CD4-positive, alpha-beta T cell treated with Interleukin-15 for 4 hours (primary cell): ENCODE results near the gene MRPL27.
"Not testable (repeated sequence)": the region's sequence is repeated elsewhere in the genome, so short reads cannot be mapped to it uniquely, and the experiment has no call there.

Source experiments
- DNase-seq: peaks from one replicate; pipeline ENCODE4 v3.0.0-alpha.2; 2020; ENCODE audit warnings: low spot score

Gene MRPL27

DNA sequence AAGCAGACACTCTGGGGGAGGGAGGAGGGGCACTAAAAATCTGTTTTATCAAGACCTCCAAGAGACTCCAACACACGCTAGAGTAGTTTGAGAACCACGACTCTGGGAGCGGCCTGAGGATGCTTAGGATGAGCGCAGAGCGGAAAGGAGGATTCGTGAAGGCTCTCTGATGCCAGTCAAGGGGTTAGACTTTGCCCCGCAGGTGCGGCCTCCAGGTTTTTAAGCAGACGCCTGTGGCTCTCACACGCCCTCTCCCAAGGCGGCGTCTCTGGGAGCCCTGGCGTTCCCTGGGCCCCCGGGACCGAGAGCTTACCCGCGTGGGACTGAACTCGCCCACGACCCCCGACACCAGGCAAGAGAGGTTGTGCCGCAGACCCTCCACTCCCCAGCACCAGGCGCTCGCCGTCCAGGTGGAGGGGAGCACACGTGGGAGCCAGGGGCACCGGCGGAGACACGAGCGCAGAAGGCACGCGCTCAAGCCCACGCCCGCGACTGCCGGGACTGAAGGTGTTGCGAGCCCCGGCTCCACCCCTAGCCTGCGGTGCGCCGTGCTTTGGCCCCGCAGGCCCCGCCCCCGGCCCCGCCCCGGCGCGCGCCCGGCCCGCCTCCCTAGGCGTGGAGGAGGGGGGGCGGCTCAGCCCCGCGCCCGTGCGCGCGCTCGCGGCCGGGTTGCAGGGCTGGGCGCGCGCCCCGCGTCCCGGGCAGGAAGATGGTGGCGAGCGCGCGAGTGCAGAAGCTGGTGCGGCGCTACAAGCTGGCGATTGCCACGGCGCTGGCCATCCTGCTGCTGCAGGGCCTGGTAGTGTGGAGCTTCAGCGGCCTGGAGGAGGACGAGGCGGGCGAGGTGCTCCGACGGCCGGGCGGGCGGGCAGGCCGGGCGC is 27.3 kb downstream of the MRPL27 start, which contains the start of gene XYLT2:
Gene XYLT2 (plus strand): TSS at position 695 of the 881 bp plus-strand sequence. CDS start 15 bp downstream, at position 710.
- DNase-seq, result peak; percentile 92

DNA sequence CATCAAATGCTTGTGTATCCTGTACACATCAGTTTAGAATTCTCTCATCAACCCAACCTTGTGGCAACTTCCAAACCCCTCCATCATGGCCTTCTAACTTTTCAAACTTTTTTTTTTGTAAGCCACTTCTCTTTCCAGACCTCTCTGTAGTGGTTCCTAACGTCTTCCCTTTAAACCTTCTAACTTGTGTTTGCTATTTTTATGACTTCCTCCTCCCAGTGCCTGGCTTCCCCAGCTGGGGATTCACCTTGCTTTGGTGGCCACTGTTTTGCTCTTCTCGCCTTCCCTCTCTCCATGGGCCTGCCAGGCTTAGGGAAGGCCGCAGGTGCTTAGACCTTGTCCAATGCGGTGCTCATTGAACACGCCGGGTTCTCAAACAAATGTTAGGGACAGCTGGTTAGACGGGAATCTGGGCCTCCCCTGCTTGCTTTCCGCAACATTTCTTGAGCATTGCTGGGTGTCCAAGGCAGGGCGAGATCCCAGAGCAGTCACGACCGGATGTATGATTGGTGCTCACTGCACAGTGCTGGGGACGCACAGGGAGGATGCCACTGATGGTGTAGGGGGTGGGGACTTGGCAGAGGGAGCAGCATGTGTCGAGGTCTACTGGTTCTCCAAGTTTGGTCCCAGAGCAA is 28.1 kb downstream of the MRPL27 start:
- DNase-seq, result no peak

DNA sequence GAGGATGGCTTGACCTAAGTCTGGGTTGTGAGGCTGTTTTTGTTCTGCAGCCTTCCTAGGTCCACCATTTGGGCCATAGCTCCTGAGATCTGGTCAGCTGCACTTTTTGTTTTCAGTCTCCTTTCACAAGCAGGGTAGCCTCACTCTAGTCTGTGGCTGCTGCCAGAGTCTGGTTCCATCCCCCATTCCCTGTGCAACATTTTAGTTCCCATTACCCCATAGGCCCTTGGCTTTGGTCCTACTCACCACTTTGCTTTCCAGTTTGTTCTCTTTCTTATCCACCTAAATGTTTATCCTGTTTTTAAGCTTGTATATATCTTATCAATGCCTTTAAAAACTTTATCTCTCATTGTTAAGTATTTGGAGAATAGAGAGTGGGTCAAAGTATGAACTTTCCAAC is 33.6 kb downstream of the MRPL27 start:
- DNase-seq, result no peak

DNA sequence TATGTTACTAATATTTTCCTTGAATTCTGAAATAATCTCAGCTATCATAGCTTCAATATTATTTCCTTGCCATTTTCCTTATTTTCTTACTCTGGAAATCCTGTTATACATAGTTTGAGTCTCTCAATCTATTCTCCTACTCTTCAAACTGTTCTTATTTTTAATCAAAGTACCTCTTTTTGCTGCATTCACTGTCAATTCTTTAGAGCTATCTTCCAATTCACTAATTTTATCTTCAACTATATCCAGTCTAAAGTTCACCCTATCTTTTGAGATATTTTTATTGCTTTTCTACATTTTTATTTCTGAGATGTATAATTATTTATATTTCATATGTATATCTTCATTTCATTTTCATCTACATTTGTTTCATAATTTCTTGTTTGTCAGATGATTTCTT is 34.3 kb downstream of the MRPL27 start:
- no peak for DNase-seq

DNA sequence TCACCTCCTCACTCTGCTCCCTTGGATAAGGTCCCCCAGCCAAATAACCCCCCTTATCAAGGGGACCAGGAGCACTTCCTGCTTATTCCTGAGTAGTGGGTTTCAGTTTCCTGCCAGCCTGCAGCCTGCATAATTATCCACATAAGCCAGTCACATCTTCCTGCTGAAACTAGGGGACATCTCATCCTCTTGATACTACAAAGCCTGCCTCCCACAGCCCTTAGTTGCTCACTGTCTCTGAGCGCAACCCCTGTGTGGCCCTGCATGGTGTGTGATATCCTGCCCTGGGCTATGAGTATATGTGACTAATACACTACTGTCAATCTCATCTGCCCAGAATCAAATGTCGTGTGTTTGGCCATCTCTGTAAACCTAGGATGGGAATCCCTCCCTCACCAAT is 35.0 kb downstream of the MRPL27 start:
- DNase-seq, result no peak

DNA sequence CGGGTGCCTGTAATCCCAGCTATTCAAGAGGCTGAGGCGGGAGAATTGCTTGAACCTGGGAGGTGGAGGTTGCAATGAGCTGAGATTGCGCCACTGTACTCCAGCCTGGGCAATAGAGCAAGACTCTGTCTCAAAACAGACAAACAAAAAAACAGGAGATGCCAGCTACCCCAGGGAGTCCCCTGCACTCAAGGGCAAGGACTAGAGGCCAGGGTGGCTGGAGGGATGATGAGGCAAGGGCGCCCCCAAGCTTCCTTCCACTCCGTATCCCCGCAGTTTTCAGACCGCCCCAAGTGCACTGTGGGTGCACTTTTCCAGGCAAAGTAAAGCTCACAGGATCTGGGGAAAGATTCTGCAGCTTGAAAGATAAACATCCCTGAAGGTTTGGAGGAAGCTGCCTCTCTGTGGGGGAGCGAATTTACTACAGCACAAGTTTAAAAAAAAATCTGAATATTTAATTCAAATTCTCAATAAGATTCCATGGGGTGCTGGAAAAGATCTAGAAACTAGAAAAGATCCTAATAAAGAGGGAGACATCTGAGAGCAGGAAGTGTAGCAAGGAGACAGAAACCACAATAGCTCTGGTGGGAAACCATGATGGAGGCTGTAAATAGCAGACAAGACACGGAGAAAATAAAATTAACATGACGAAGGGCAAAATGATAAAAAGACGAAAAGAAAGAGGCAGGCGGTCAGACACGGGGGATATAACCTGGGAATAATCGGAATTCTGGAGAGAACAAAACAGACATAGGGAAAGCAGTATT is 39.5 kb downstream of the MRPL27 start:
- DNase-seq, result not testable (repeated sequence)

DNA sequence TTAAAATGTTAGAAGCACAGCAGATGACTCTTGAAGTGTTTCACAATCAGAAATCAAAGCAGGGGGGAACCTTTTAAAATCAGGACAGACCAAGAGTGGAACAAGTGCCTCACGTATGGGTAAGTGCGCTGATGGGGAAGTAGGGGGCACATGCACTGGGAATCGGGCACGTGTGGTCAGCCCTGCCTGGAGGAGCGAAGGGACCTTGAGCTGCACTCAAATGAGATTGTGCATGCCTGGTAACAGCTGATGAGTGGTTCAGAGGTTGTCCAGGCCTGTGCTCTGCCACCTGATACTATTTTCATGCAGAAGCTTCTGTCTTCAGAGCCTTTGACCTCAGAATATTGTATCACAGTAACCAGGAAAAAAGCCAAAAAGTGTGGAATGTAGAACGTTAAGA is 40.8 kb downstream of the MRPL27 start:
- no peak for DNase-seq

DNA sequence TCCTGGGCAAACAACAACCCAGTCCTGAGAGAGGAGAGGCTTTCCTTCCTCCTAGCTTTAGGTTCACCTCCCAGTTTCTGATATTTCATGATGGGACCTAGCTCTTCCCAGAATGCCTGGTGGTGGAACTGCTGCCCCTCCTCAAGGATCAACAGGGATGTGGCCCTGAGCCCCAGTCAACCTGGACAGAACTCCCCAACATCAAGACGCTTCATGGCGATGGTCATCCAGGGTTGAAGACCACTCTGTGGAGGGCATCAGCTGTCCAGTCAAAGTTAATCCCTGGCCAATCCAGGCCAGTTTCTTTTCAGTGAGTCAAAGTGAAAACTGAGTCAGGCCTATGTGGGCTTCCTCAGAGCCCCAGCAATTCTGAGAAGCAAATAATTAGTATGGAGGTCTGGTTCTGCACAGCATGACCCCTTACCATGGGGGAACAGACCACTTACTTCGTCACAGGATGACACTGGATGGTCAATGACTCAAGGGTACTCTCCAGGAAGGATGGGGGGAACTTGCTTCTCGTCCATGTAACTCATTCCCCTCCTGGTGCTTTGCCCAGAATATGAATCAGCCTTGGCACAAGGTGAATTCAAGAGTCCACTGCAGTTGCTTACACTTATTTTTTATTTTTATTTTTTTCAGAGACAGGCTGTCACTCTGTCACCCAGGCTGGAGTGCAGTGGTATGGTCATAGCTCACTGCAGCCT is 41.7 kb downstream of the MRPL27 start:
- no peak for DNase-seq

DNA sequence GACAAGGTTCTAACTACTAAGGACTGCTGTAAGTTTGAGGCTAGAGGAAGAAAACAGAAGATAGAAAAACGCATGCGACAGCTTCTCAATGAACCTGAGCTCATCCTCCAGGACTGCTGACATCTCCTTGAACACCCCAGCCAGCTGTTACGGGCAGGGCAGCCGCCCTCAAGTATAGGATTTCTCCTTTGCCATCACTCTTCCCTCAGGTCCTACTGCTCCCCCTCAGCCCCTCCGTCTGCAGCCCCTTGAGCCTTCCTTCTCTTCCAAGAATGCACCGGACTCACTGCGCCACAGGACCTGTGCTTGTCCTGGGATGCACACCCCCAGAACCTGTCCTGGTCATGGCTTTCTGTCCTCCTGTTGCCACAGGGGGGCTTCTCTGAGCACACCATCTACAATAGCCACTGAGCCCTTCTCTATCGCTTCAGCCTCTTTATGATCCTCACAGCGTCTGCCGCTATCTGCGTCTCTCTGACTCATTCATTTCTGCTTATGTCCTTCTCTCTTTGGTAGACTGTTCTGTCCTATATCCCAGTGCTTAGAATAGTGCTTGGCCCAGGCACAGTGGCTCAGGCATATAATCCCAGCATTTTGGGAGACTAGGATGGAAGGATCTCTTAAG is 42.7 kb downstream of the MRPL27 start:
- DNase-seq, result no peak

DNA sequence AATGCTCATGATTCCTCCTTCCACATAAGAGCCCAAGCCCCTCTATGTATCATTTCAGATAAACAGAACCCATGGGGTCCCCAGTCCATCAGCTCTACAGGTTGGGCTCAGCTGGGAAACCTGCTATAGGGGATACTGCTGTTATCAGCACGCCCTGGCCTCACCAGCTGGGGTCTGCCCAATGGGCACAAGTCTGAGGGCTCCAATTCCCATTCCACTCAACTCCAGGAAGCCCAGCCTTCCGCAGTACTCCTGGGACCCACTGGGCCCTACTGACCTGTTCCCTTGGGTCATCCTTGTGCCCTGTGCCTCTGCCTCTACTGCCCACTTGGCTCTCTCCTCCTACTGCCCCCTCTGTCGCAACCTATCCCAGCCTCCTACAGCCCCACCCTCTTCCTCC is 43.3 kb downstream of the MRPL27 start:
- no peak for DNase-seq

DNA sequence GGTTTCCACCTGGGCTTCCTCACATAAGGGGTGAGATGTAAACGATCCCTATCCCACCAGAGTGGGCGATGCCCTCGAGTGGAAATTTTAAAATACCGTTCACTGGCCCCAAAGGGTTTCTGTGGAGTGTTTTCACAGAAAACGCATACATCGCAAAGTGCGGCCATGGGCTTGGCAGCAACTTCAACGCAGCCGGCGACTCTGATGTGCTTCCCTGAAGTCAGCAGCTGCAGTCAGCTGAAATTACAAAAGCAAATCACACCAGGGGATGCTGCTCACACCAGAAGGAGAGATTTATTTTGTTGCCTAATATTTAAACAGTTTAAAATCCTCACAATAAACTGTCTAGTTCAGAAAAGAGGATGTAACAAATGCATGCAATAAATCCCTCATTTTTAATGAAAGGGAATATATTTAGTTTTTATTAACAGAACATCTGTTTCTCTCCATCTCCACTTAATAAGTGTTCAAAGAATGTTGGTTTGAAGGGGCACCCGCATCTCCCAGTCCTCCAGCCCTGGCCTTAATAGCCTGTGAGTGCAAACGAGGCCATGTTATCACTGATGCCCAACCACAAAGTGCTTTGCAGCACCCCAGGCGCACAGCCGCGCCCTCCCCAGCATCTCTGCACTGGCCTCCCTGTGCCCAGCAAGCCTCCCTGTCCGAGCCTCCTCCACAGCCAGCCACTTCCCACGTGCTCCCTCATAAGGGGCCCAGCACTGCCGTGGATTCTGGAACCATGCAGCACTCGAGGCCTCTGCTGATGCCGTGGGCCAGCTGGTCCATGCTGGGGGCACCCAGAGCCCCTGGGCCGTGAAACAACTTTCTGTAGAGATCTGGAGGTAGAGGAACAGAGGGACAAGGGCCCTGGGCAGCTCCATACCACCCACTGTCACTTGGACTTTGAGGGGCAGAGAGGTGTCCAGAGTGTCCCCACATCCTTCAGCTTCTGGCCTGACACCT is 44.3 kb downstream of the MRPL27 start:
- DNase-seq, result no peak

DNA sequence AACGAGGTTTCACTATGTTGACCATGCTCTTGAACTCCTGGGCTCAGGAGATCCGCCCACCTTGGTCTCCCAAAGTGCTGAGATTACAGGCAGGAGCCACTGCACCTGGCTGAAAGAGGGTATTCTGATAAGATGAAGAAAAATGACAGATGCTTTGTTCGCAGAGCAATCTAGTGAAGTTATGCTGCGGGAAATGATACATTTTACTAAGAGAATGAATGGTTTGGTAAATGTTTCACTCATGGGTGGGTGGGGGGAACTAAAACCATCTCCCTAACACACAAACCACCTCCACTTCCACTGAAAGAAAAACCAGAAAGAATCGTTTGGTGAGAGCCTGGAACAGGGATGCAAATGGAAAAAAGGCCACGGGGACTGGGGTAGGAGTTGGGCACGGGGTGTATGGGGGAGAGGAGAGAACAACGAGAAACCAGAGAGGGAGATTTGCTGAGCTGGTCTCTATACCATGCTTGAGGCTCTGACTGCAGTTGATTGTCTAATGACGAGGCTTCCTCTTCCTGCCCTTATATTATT is 46.1 kb downstream of the MRPL27 start:
- no peak for DNase-seq

DNA sequence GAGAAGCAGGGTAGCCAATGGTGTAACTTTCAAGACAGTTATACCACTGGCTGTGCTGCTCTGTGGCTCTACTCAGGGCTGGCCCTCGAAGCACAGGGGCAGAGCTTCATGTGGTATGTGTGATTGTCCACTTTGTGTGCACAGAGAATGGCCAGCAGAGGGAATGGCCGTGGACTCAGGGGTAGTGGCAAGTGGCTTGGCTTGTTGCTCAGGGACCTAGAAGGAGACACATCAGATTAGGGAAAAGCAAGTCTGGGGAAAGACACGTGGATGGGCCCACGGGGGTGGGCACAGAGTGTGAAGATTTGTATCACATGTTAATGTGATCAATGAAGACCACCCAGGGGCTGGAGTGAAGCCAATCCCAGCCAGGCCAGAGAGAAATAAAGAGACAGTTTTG is 47.1 kb downstream of the MRPL27 start:
- DNase-seq, result no peak

DNA sequence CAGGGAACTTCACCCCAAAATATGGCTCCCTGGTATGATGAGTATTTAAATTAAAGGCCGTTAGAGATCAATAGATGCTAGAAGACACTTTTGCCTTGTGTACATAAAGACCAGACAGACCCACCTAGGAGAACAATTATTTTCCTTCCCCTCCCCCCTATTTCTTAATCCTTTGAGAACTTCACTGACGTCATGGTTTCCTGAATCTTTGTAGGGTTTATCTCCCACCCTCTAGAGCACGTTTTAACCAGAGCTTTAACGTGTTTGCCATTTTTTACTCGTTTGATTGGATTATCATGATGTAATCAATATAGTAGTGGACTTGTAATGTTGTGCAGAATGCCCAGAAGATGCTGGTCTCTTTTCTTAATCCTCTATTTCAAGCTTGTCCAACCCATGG is 49.9 kb downstream of the MRPL27 start:
- no peak for DNase-seq

DNA sequence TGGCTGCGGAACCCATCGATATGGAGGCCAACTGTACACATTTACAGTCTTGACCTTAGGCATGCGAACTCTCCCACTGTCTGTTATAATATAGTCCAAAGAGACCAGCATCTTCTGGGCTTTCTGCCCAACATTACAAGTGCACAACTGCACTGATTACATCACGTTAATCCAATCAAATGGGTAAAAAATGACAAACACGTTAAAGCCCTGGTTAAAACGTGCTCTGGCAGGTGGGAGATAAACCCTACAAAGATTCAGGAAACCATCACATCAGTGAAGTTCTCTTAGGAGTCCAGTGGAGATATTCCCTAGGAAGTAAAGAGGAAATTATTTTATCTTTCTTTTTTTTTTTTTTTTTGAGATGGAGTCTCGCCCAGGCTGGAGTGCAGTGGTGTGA is 50.7 kb downstream of the MRPL27 start:
- DNase-seq, result no peak

DNA sequence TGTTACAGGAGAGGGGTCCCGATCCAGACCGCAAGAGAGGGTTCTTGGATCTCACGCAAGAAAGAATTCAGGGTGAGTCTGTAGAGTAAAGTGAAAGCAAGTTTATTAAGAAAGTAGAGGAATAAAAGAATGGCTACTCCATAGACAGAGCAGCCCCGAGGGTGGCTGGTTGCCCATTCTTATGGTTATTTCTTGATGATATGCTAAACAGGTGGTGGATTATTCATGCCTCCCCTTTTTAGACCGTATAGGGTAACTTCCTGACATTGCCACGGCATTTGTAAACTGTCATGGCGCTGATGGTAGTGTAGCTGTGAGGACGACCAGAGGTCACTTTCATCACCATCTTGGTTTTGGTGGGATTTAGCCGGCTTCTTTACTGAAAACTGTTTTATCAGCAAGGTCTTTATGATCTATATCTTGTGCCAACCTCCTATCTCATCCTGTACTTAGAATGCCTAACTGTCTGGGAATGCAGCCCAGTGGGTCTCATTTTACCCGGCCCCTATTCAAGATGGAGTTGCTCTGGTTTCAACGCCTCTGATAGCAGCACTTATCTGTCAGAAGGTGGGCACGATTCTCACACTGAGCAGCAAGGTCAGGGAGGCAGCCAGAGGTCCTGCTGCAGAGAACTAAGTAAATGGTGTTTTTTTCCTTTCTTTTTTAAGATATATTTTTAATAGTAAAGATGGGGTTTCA is 53.5 kb downstream of the MRPL27 start:
- no peak for DNase-seq

DNA sequence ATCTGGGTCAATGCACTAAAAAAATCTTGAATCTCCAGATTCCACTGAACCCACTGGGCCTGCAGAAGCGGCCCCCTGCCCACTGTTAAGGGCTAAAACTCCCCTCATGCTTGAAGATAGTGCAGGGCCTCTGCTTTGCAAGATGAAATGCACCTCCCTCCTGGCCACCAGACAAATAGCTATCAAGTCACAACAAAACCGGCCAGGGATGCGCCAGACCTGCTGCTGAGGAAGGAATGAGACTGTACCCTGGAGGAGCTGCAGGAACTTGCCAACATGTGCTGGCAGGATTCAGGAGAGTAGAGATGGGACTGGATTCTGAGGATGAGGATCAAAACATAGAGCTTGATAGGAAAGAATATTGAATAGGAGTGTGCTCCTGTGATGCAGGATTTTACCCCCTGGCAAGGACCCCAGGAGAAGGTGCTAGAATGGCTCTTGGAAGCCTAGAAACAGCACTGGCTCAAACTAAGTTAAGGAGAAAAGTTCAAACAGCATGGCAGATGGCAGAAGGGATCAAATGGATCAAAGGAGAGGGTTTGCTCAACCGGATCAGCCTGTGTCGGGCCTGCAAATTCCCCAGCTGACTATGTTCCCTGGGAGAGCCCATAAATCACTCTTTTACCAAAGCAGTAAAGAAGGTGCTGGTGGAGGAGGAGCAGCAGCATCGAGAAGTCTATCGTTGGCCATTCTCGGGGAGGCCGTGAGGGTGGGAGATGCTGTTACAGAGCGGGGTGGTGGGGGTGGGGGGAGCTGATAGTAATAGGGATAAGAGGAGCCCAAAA is 54.3 kb downstream of the MRPL27 start:
- no peak for DNase-seq
